Neural cell (in vitro differentiated cells): Measurements from ENCODE around the gene GOLM1. TPM values are rescaled to one million over a fixed set of nuclear protein-coding genes. Genes with fewer than 3 reads are reported as not detected.

Experiments used
- H2AFZ ChIP-seq: fragments of 200-600, 300-800 bp; sonication (generic), shearing (Covaris generic); 2 replicates; pipeline ENCODE4 v1.6.0; 2014; ENCODE audit warnings: low read depth, mild to moderate bottlenecking, antibody characterized with exemption, low read length, moderate library complexity
- H3F3A ChIP-seq: fragments of 200-600 bp; shearing (Covaris generic); 2 replicates; pipeline ENCODE4 v1.6.1; 2016; ENCODE audit warnings: mild to moderate bottlenecking, moderate library complexity, mixed read lengths, antibody characterized with exemption, low read length; ENCODE audit not compliant: insufficient read depth, poor library complexity, severe bottlenecking
- H3K27ac ChIP-seq: fragments of 200-600, 300-800 bp; sonication (generic), shearing (Covaris generic); 2 replicates; pipeline ENCODE4 v1.5.1; 2014; ENCODE audit warnings: mild to moderate bottlenecking, low read length, moderate library complexity
- H3K27me3 ChIP-seq: fragments of 300-800, 200-600 bp; sonication (generic), shearing (Covaris generic); 2 replicates; pipeline ENCODE4 v1.6.0; 2014; ENCODE audit warnings: mild to moderate bottlenecking, low read depth, low read length, moderate library complexity; ENCODE audit not compliant: insufficient read depth
- H3K36me3 ChIP-seq: fragments of 300-800, 200-600 bp; sonication (generic), shearing (Covaris generic); 2 replicates; pipeline ENCODE4 v1.5.1; 2014; ENCODE audit warnings: mild to moderate bottlenecking, antibody characterized with exemption, low read length, moderate library complexity; ENCODE audit not compliant: insufficient read depth
- H3K4me2 ChIP-seq: fragments of 300-800, 200-600 bp; sonication (generic), shearing (Covaris generic); 2 replicates; pipeline ENCODE4 v1.6.0; 2014; ENCODE audit warnings: mild to moderate bottlenecking, low read length
- H3K4me3 ChIP-seq: fragments of 300-800, 200-600 bp; sonication (generic), shearing (Covaris generic); 2 replicates; pipeline ENCODE4 v1.5.1; 2014; ENCODE audit warnings: mild to moderate bottlenecking, low read length, moderate library complexity
- H3K79me2 ChIP-seq: fragments of 200-600 bp; shearing (Covaris generic); replicated peaks from 2 replicates; pipeline ENCODE4 v1.6.0; 2014; ENCODE audit warnings: mild to moderate bottlenecking, low read length, moderate library complexity; ENCODE audit not compliant: insufficient read depth
- H3K9ac ChIP-seq: fragments of 300-800, 200-600 bp; sonication (generic), shearing (Covaris generic); 2 replicates; pipeline ENCODE4 v1.6.1; 2016; ENCODE audit warnings: mild to moderate bottlenecking, low read length, mixed read lengths
- H3K9me2 ChIP-seq: fragments of 200-600 bp; shearing (Covaris generic); 2 replicates; pipeline ENCODE4 v1.6.1; 2016; ENCODE audit warnings: mild to moderate bottlenecking, low read length, mixed read lengths; ENCODE audit not compliant: insufficient read depth
- H3K9me3 ChIP-seq: fragments of 200-600, 300-800 bp; sonication (generic), shearing (Covaris generic); 2 replicates; pipeline ENCODE4 v1.6.1; 2016; ENCODE audit warnings: mild to moderate bottlenecking, mixed run types, low read length, moderate library complexity, mixed read lengths
- H4K20me1 ChIP-seq: fragments of 200-600 bp; shearing (Covaris generic); 2 replicates; pipeline ENCODE4 v1.6.1; 2016; ENCODE audit warnings: mild to moderate bottlenecking, mixed run types; ENCODE audit not compliant: insufficient read depth
- CTCF ChIP-seq: fragments of 450-650 bp; IDR thresholded peaks from 2 replicates; pipeline ENCODE4 v1.5.1; 2014; ENCODE audit warnings: antibody characterized with exemption, mild to moderate bottlenecking, moderate library complexity; ENCODE audit not compliant: poor library complexity, severe bottlenecking
- EP300 ChIP-seq: fragments of 450-650 bp; conservative IDR thresholded peaks from 2 replicates; pipeline ENCODE4 v1.6.1; 2014; ENCODE audit warnings: antibody characterized with exemption, mild to moderate bottlenecking, moderate library complexity; ENCODE audit not compliant: poor library complexity, severe bottlenecking
- EZH2 ChIP-seq: fragments of 200-600, 300-800 bp; shearing (Covaris generic), sonication (generic); IDR thresholded peaks from 2 replicates; pipeline ENCODE4 v1.6.1; 2014; ENCODE audit warnings: antibody characterized with exemption, low read length, borderline replicate concordance, mild to moderate bottlenecking; ENCODE audit not compliant: insufficient read depth, poor library complexity, severe bottlenecking
- MXI1 ChIP-seq: fragments of 450-650 bp; conservative IDR thresholded peaks from 2 replicates; pipeline ENCODE4 v1.6.1; 2014; ENCODE audit warnings: antibody characterized with exemption, mild to moderate bottlenecking; ENCODE audit not compliant: poor library complexity, severe bottlenecking
- POLR2AphosphoS5 ChIP-seq: IDR thresholded peaks from 2 replicates; pipeline ENCODE4 v1.6.1; 2012
- REST ChIP-seq: IDR thresholded peaks from 2 replicates; pipeline ENCODE4 v1.6.1; 2012; ENCODE audit warnings: borderline replicate concordance
- SMC3 ChIP-seq: fragments of 450-650 bp; conservative IDR thresholded peaks from 2 replicates; pipeline ENCODE4 v1.6.1; 2014; ENCODE audit warnings: antibody characterized with exemption, mild to moderate bottlenecking, moderate library complexity; ENCODE audit not compliant: poor library complexity
- TAF1 ChIP-seq: IDR thresholded peaks from 2 replicates; pipeline ENCODE4 v1.6.1; 2012; ENCODE audit warnings: low read depth
- polyA plus RNA-seq: library from polyadenylated mRNA; depleted of rRNA; stranded (reverse); fragments of >200 nt; gene quantifications from 2 replicates; pipeline ENCODE4 v1.2.3, GENCODE V29; 2014

The GOLM1 gene
- polyA plus RNA-seq, 1 donor from 2014 or later: 77.4 TPM

GRCh38 chr9:86057491-86057890 lies 41.9 kb downstream of the GOLM1 start:
- H3K4me2 ChIP-seq: no peak overlapping the region
- TF ChIP-seq REST (no peak), EZH2 (no peak), MXI1 (no peak)
- no peaks in the 10 kb centered on the region for H3K27me3 ChIP-seq
- H3K9me3 ChIP-seq: no peaks in the 10 kb centered on the region
- H2AFZ ChIP-seq: no peak overlapping the region
- no peaks in the 10 kb centered on the region for H3K9me2 ChIP-seq
- no peak overlapping the region for H3K27ac ChIP-seq
- H3K79me2 ChIP-seq: no peaks in the 10 kb centered on the region
- H3F3A ChIP-seq: no peaks in the 10 kb centered on the region
- H3K4me3 ChIP-seq: no peak overlapping the region
- no peaks in the 10 kb centered on the region for H4K20me1 ChIP-seq
- H3K9ac ChIP-seq: no peak overlapping the region
- no peaks in the 10 kb centered on the region for H3K36me3 ChIP-seq

- H3K9me2 ChIP-seq: no peaks in the 10 kb centered on the region
Measured at GRCh38 chr9:86054695-86055094, 44.7 kb downstream of the GOLM1 start.

More at GRCh38 chr9:86054695-86055094, 44.7 kb downstream of the GOLM1 start:
- no peaks in the 10 kb centered on the region for H3K36me3 ChIP-seq
- no peaks in the 10 kb centered on the region for H4K20me1 ChIP-seq
- no peak overlapping the region for H2AFZ ChIP-seq
- H3K4me3 ChIP-seq: no peak overlapping the region
- H3F3A ChIP-seq: no peaks in the 10 kb centered on the region
- no peaks in the 10 kb centered on the region for H3K9me3 ChIP-seq
- H3K27ac ChIP-seq: no peak overlapping the region
- H3K9ac ChIP-seq: no peak overlapping the region
- H3K27me3 ChIP-seq: no peaks in the 10 kb centered on the region
- TF ChIP-seq POLR2AphosphoS5 (no peak), REST (no peak), CTCF (no peak), EP300 (no peak), MXI1 (no peak), TAF1 (no peak), SMC3 (no peak)
- H3K4me2 ChIP-seq: no peak overlapping the region
- H3K79me2 ChIP-seq: no peaks in the 10 kb centered on the region
